Kidney glomerular epithelial cell (primary cell): Measurements from ENCODE around the gene SPEF2.

Experiments
- DNase-seq: peaks from one replicate; lab custom pipeline; 2025; lab: John Stamatoyannopoulos, UW

SPEF2 gene

DNA sequence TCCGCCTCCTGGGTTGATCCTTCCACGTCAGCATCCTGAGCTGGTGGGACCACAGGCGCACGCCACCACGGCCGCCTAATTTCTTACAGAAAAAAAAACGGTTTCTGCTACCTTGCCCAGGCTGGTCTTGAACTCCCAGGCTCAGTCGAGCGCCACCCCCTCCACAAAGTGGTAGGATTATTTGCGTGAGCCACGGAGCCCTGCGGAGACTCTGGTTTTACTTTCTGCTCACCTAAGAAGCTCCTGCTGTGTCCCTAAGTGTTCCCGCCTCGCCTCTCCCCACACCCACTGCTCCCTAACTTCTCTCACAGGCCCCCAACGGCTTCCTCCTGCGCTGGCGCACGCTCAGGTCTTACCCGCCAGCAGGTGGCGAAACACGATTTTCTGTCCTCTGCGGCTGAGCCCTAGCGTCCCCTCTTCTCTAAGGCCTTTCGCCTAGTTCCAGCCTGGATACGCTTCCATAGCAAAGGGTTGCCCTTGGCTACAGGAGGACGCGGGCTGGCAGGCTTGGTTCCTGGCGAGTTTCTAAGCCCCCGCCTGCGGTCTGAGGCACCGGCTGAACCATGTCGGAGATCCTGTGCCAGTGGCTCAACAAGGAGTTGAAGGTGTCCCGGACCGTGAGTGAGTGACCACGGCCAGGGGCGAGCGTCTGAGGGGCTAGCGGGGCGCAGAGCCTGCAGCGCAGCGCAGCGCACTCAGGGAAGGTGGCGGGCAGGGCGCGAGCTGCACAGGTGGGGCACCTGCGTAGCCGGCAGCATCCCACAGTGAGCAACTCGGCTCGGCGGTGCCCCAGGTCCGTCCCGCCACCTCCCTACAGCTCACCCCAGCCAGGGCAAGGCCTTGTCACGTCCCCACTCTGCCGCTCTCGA, at the start of gene SPEF2:
Gene SPEF2, plus strand, starts transcription at position 429 of the 869 bp plus-strand sequence. Its CDS starts 135 bp downstream, at position 564.
- DNase-seq = peak; percentile 93

- DNase-seq = no peak
Observed at GRCh38 chr5:35575578-35575977, 42.1 kb upstream of the SPEF2 start.

DNA sequence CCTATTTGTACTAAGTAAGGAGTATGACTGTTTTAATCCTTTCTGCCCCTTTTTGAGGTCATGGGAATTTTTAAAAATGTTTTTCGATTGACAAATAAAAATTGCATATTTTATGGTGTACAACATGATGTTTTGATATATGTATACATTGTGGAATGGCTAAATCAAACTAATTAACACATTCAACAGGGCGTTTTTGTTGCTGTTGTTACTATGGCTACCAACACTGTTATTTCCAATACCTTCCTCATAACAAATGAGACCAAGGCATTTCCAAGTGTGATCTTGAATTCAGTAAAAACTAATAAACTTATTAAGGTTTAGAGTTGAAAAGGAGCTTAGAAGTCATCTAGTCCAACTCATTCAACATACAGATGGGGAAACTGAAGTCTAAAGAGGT, 30.2 kb upstream of the SPEF2 start:
- DNase-seq = no peak

- DNase-seq = no peak
Observed at GRCh38 chr5:35593338-35593737, 24.3 kb upstream of the SPEF2 start.

- DNase-seq = no peak
Observed at GRCh38 chr5:35598707-35599370, 18.8 kb upstream of the SPEF2 start.

- no peak for DNase-seq
Observed at GRCh38 chr5:35600591-35600990, 17.1 kb upstream of the SPEF2 start.

DNA sequence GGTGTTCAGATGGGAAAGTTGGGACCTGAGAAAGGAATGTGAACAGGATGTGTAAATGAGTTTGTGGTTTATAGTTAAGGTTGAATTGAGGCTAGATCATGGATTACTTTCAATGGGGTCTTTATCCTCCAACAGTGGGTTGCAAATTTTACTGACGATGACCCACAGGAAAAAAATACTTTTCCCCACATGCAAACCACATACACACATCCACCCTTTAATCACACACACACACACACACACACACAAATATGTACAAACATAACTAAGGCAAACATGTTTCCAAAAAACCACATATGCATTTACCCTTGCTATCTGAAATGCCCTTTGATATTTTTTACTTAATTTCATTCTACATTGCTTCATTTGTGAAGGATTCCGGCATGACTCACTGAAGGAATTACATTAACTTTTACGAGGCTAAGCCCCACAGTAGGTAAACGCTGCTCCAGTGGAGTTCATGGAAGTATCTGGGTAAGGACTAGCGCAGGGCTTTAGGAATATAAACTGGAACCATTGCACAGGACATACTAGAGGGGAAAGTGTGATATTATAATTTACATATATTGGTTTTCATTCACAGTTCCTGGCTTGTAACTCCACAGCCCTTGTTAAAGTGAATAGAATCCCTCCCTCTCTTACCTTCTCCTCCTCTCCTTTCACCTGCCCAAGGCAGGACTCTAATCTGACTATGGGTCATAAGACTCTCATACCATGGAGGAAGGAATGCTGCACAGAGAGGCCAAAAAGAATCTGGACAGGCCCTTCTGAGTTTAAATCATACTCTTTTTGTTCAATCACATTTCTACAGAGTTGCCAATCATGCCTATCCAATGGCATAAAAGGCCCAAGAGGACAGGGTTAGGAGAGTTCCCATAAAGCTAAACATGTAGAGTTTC, 8.5 kb upstream of the SPEF2 start:
- DNase-seq = no peak

- DNase-seq = no peak
Observed at GRCh38 chr5:35617060-35617434, 616 bp upstream of the SPEF2 start.

DNA sequence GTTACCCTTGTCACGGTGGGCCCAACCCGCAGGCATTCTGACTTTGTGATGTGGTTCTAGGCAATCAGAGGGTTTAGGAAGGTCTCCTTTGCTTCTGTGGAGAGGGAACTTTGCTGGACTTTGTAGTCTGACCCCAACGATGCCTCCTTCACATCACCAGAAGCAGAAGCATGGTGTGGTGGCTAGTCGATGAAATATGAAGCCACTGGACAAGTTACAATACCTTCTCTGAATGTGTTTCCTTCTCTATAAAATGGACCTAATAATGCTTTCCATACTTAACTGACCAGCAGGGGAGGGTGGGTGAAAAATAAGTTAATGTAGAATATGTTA, 607 bp downstream of the SPEF2 start:
- peak; percentile 17 for DNase-seq

GRCh38 chr5:35618781-35619180, 1.1 kb downstream of the SPEF2 start:
- DNase-seq = no peak

DNA sequence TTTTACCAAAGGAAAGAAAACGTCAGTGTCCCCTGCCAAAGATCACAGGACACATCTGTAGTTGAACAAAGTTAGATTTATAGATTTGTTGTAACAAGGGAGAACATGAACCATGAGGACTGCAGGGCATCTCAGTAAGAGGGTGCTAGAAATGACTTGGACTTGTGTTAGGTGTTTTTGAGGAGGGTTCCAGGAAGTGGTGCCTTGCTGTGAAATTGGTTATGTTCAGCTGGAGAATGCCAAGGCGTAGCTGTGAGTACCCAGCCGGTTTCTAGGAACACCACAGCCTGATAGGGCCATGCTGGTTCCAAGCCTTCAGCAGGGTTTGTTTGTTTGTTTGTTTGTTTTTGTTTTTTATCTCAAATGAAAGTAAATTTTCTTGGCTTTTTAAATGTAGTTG, 5.3 kb downstream of the SPEF2 start:
- DNase-seq = no peak

GRCh38 chr5:35623991-35624390, 6.3 kb downstream of the SPEF2 start:
- DNase-seq = no peak

DNA sequence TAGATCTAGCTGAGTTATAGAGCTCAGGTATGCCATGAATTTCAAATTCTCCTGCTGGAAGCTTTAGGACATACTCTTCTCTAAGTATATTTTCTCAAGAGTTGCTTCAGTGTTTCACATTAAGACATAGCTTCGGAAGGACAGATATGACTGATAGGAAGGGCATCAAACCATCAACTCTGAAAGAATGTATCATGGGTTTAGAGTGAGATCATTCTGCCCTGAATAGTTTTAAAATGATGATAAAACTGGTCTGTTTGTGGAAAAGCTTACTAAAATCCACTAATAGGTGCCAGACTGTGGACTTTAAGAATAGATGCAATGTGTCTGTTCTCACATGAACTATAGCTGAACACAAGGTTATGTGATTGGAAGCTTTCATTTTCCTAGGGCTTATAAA, 8.4 kb downstream of the SPEF2 start:
- DNase-seq = no peak

DNA sequence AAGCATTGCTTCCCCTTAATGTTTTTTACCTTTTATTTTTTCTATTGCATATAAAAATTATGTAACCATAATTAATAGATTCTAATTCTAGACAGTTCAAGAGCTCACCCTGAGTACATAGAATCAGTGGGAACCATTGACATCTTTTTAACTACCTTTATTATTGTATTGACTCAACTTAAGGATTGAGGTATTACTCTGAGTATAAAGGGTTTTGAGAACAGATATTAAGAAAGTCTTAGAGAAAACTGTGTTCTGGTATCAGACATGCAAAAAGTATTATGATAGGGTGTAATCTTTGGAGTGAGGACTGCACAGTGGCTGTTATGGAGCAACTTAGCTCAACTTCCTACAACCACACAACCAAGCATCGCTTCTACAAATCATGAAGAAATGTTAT, 8.9 kb downstream of the SPEF2 start:
- DNase-seq = no peak

GRCh38 chr5:35634326-35634725, 16.7 kb downstream of the SPEF2 start:
- DNase-seq = no peak

- no peak for DNase-seq
Observed at GRCh38 chr5:35640623-35641022, 23.0 kb downstream of the SPEF2 start.

DNA sequence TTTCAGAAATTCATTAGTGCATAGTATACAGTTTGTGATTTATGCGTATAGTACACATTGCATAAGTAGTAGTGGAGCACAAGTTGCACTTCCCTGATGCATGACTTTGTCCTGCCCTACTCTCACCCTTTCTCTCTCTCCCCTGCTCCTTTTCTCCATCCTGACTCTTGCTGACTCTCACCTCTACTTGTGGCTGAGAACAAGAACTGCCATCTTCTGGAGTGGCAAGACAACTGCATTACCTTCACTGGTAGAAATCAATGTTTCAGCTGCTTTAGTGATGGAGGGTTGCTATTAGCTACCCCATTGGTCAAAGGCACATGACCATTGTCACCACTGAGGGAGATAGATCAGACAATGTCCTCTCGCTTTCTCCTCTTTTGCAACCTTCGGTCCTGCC, 26.9 kb downstream of the SPEF2 start:
- no peak for DNase-seq

GRCh38 chr5:35647128-35647527, 29.5 kb downstream of the SPEF2 start:
- DNase-seq = no peak

- DNase-seq = no peak
Observed at GRCh38 chr5:35647712-35648111, 30.0 kb downstream of the SPEF2 start.

GRCh38 chr5:35651002-35651756, 33.5 kb downstream of the SPEF2 start:
- peak; percentile 30 for DNase-seq

DNA sequence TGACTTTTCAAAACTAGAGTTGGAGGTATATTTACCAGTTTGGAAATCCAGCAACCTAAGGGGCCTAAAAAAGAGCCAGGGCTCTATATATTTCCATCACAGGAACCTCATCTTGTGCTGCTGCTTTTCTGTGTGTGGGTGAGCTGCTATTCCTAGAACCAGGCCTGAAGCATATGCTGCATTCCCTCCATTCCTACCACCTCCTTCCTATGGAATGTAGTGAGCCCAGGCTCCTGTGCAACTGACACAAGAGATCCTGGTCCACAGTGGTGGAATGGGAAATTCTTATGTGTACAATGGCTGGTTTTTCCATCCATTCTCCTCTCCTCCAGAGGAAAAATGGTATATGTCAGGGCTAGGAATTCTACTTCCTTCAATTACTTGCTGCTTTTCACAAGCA, 39.1 kb downstream of the SPEF2 start:
- no peak for DNase-seq

DNA sequence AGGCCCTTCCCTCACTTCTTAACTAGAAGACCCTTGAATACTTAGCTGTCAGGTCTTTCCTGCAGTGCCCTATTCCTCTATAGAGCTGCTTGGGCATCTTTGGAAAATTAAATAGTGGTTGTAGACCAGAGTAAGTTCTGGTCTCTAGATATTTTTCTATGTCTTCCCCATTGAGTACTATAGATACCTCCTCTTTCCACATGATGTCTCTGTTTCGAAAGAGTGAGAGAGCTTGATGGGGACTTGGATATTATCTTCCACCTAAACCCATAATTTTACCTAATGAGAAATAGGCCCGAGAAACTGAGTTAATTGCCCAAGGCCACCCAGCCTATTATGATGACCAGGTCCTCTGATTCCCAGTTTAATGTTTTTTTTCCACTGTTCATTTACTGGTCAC, 40.2 kb downstream of the SPEF2 start:
- no peak for DNase-seq
